ELR (cell line): ENCODE data around the gene GAPDHS.

Source experiments
- DNase-seq: peaks from one replicate; pipeline ENCODE4 v3.0.0-alpha.2; 2015; ENCODE audit warnings: low read depth

Gene GAPDHS

DNA sequence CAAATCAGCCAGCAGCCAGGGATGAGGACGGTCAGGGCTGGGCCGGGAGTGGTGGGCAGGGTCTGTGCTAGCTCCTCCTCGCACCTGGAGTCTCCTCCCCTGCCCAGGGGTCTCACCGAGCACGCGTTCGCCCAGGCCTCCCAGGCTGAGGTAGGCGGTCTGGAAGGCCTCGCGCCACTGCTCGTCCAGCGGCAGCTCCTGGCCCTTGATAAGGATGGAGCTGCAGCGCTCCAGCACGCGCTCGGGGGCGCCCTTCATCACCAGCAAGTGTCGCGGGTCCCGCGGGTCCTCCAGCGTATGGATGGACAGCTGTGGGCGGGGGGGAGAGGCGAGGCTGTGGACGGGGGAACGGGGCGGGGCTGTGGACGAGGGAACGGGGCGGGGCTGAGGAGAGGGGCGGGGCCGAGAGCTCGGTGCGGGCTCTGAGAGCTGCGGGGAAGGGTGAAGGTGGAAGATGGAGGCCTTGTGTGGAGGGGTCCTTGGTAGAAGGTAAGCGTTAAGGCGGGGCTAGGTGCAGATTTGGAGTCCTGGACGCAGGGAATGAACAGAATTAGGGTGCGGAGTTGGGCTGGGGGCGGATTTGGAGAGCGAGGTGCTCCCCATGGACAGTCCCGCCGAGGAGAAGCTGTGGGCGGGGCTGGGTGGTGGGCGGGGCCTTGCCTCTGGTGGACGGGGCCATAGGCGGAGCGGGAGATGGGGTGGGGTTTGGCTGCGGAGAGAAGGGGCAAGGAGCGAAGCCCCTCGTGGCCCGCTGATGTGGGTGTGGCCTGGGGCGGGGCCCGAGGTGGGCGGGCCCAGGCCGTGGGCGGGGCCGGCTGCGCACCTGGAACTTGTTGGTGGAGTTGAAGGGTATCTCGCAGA lies 24.5 kb downstream of the GAPDHS start:
- peak; percentile 20 for DNase-seq

DNA sequence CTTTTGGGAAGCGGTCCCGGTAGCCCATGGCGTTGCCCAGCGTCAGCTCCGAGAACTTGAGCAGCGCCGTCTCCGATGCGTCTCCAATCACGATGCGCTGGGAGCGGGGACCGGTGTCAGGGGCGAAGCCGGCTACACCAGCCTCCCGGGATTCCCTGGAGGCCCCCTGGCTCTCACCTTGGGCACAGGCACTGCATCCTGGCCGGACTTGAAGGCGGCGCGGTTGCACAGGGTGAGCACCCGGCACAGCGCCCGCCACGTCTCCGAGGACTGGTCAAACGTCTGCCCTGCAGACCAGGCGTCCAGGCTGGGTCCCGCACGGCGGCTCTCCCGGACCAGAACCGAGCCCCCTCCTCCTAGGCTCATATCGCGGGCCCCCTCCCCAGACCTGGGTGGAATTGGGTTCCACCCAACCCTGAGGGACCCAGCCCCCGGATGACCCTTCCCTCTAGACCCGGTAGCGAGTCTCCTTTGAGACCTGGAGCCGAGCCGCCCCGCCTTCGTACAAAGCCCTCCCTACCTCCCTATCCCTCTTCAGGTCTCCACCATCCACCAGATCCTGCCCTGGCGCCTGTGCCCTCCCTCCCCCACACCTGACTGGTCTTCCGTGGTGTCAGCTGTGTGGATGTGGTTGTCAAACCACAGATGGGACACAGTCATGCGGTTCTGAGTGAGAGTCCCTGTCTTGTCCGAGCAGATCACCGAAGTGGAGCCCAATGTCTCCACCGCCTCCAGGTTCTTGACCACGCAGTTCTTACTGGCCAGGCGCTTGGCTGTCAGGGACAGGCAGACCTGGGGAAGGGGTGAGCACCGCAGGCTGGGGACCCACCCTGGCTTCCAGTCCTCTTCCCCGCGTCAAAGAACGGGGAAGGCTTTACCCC lies 25.4 kb downstream of the GAPDHS start:
- no peak for DNase-seq

DNA sequence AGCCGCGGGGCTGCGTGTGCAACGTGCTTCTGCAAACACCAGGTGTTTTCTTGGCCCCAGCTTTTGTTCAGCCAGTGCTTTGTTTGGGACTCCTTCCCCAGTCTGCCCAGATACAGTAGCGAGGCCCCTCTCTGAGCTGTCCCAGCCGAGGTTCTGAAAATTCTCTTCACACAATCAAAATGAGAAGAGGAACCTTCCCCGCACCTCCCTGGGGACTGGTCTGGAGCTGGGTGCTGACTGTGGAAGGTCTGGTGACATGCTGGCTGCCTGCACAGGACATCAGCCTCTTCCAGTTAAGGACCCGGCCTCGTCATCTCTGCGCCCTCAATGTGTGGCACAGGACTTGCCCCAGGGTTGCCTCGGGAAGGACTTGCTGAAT lies 26.0 kb downstream of the GAPDHS start:
- DNase-seq: no peak

DNA sequence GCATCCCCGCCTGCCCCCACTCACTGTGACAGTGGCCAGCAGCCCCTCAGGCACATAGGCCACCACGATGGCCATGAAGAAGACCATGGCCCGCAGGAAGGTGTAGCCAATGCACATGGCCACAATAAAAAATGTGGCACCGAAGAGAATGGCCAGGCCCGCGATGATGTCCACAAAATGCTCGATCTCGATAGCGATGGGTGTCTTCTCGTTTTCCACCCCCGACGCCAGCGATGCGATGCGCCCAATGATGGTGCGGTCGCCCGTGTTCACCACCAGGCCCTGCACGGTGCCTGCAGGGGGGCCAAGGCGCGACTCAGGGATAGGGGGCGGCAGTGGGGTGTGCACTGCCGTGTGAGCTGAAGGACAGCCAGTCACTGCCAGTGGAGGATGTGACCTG lies 26.5 kb downstream of the GAPDHS start:
- no peak for DNase-seq

DNA sequence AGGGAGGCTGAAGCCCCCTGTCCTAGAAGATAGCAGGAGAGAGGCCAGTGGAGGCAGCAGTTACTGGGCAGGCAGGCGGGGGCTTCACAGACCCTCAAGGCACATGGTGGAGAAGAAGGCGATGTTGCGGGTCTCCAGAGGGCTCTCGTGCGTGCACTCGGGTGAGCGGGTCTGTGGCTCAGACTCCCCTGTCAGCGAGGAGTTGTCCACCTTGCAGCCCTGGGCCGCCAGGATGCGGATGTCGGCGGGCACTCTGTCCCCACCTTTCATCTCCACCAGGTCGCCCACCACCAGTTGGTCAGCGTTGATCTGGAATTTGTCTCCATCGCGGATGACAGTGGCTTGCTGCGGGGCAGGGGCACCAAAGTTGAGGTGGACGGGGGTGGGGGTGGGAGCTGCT lies 27.0 kb downstream of the GAPDHS start:
- DNase-seq: no peak

DNA sequence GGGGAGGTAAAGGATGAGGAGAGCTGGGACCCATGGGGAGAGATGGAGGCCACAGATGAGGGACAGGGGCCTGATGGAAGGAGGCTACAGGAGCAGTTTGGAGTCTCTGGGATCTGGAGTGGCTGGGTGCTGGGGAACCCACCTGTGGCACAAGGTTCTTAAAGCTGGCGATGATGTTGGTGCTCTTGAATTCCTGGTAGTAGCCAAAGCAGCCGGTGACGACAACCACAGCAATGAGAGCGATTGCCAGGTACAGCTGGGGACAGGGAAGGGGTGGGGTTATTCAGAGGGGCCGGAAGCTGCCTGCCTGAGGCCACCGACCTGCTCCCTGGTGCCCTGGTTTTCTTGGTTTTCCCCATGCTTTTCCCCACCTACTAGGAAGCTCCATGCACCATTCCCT lies 27.4 kb downstream of the GAPDHS start:
- no peak for DNase-seq

DNA sequence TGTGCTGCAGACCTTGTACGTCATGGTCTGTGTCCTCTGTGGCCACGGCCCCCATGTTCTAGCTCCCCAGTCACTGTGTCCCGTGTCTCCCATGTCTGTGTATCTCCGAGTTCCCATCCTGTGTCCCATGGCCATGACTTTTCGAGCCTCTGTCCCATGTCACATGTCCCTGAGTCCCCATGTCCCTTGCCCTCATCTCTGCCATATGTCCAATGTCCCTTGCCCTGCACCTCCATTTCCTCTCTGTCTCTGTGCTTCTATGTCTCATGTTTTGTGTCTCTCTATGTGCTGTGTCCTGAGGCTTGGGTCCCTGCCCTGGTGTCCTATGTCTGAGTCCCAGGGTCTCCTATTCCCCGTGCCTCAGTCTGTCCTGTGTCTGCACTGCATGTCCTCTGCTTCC lies 28.2 kb downstream of the GAPDHS start:
- DNase-seq: no peak

DNA sequence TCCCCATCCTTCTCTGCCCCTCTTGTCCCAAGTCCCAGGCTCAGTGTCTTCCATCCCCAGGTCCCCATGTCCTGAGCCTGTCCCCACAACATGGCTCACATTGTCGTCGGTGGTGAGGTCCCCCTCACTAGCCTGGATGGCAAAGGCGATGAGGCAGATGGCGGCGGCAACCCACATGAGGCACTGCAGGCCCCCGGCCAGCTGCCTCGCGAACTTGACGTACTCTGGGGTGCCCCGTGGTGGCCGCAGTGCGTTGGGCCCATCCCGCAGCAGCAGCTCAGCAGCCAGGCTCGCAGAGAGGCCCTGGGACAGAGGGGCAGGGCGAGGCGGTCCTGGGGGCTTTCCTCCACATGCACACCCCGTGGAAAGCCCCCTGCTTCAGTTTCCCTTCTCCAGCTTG lies 29.1 kb downstream of the GAPDHS start:
- no peak for DNase-seq

DNA sequence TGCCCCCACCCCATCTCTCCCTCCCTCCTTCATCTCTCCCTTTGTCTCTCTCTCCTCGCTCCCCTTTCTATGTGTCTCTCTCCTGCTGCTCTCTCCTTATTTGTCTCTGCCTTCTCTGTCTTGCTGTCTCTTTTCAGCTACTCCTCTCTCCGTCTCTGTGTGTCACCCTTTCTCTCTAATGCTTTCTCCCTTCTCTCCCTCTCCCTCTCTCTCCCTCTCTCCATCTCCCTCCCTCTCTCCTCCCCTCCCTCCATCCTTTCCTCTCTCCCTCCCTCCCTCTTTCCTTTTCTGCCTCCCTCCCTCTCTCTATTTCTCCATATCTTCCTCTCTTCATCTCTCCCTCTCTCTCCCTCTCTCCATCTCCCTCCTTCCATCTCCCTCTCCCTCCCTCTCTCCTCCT lies 29.5 kb downstream of the GAPDHS start:
- DNase-seq: no peak

DNA sequence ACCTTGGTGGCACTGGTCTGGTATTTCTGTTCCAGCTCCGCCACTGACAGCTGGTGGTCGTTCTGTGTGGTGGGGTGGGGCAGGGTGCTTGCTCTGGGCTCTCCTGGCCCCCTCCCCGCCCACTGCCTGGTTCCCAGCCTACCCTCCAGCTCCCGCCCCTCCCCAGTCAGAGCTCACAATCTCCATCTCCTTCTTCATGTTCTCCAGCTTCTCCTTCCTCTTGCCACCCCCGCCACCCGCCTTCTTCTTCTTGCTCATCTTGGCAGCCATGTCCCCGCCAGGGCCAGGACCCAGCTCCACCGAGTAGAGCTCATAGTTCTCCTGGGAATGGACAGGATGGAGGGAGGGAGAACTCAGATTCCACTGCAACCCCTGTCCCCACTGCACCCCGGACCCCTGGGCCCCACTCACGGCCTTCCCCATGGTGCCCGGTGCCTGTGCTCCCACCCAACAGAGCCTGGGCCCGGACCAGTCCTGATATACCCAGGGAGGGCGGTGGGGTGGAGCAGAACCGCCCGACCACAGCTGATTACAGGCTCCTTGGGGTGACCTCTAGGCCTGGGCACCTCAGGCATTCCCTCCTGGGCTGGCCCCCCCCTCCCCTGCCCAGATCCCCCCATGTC lies 30.1 kb downstream of the GAPDHS start, which contains the start of gene ATP4A:
TSS of gene ATP4A (minus strand) at position 452 of the 623 bp plus-strand sequence. CDS start at position 423, 29 bp downstream.
- no peak for DNase-seq

DNA sequence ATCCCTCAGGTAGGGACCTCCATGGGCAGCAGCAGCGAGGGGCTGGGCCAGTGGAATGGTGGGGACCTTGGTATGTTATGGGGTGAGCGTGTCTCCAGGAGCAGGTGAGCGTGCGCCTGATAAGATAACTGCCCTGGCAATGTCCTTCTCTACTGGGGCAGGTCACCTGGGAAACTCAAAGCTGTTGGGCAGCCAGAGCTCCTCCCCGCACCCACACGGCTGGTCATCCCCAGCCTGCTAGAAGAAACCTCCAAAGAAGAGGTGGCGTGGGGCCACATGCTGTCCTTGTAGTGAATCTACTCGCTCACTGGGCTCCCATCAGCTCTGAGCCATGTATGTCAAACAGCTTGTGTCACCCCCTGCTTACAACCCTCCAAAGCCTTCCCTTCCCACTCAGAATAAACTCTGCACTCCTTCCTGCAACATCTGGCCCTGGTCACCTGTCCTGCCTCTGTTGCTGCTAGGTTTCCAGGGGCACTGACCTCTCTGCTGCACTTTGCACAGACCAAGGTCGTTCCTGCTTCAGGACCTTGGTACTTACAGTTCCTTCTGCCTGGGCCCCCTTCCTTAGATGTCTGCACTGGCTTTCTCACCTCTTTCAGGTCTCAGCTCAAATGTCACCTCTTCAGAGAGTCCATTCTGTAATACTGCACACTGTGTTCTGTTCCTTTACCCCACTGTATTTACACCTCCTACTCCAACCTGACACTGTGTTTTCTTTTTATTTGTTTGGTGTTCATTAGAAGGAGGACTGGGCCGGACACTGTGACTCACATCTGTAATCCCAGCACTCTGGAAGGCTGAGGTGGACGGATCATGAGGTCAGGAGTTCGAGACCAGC lies 32.0 kb downstream of the GAPDHS start:
- DNase-seq: no peak

DNA sequence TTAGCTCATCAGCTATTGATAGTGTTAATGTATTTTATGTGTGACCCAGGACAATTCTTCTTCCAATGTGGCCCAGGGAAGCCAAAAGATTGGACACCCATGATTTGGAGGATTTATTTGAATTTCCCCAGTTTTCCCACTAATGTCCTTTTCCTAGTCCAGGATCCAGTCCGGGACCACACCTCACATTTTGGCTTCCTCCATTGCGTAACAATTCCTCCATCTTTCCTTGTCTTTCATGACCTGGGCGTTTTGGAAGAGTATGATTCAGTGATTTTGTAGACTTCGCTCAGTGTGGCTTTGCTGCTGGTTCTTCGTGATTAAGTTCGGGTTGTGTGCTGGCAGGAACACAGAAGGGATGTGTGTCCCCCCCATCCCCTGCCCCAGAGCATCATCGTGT lies 33.5 kb downstream of the GAPDHS start:
- no peak for DNase-seq

DNA sequence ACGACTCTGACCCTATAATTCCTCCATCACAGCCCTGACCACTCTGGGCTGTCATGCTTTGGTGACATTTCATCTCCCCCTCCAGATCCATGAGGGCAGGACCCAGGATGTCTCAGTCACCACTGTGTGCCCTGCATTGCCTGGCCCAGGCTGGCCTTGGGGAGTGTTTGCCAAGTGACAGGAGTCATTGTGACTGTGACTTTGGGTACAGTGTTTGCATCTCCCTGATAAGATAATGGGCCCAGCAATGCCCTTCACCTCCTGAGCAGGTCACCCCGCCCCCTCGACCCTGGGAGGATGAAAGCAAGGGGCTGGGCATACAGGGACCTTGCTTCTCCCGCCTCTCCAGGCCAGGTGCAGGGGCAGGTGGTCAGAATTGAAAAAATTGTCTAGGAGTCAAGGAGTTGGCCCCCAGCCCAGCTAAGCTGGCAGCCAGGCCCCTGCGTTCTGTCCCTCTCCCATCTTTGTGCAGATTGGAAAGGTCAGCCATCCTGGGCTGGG lies 36.1 kb downstream of the GAPDHS start:
- no peak for DNase-seq

DNA sequence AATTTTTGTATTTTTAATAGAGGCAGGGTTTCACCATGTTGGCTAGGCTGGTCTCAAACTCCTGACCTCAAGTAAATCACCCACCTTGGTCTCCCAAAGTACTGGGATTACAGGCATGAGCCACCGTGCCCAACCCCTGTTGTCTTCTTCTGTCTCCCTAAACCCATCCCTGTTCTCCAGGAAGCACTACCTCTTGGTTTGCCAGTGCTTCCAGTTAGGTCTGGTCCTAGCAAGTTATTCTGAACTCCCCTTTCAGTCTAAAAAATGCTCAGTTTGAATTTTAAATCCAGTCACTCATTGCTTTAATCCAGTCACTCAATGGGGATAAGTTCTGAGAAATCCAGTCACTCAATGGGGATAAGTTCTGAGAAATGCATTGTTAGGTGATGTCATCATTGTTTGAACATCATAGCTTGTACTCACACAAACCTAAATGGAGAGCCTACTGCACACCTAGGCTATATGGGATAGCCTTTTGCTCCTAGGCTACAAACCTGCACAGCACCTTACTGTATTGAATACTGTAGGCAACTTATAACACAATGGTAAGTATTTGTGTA lies 38.2 kb downstream of the GAPDHS start:
- no peak for DNase-seq

DNA sequence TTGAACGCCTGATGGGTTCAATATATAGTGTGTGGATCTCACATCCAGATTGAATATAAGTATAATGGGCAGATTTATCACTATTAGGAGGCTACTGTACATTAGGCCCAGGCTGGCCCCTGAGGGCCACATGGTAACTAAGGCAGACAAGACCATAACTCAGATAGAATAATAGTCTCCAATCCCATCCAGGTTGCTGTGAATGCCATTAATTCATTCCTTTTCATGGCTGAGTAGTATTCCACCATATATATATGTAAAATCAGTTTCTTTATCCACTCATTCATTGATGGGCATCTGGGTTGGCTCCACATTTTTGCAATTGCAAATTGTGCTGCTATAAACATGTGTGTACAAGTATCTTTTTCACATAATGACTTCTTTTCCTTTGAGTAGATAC lies 44.7 kb downstream of the GAPDHS start:
- no peak for DNase-seq

DNA sequence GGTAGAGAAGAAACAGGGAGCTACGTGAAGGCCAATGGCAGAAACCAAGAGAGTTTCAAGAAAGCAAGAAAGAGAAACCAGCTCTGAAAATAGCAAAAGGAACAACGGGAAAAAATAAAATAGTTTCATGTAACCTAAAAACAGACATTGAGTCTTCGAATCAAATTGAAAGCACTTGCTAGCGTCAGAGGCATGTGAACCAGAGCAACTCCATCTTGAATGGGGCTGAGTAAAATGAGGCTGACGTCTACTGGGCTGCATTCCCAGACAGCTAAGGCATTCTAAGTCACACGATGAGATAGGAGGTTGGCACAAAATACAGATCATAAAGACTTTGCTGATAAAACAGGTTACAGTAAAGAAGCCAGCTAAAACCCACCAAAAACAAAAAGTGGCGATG lies 45.5 kb downstream of the GAPDHS start:
- no peak for DNase-seq

DNA sequence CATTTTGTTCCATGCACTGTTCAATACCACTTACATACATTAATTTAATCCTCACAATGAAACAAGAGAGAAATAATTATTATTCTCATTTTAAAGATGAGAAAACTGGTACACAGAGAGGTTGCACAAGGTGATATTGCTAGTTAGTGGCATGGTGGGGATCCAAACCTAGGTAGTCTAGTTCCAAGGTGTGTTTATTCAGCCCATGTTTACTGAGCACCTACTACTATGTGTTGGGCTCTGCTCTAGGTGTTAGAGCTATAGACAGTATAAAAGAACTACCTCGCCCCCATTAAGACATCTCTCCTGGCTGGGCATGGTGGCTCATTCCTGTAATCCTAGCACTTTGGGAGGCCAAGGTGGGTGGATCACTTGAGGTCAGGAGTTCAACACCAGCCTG lies 49.5 kb downstream of the GAPDHS start:
- no peak for DNase-seq

DNA sequence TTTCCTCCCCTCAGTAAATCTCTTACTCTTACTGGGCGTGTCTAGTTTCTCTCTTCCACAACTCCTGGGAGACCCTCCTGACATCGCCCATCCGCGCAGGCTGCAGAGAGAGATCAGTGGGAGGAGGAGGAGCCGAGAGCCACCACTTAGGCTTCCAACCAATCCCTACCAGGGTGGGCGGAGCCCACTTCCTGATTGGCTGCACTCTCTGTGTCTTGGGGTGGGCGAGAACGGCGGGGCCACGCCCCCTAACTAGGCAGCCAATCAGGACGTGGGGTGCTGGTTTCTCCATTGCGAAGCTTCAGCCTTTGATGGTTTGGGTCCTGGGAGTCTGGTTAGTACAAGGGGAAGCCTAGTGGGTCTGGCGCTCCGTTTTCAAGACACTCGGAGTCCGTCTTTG lies 52.6 kb downstream of the GAPDHS start, which contains the start of gene PMIS2:
TSS of gene PMIS2 (plus strand) at position 326 of the 400 bp plus-strand sequence. CDS start 87 bp downstream, outside the sequence.
- DNase-seq: peak; percentile 5

DNA sequence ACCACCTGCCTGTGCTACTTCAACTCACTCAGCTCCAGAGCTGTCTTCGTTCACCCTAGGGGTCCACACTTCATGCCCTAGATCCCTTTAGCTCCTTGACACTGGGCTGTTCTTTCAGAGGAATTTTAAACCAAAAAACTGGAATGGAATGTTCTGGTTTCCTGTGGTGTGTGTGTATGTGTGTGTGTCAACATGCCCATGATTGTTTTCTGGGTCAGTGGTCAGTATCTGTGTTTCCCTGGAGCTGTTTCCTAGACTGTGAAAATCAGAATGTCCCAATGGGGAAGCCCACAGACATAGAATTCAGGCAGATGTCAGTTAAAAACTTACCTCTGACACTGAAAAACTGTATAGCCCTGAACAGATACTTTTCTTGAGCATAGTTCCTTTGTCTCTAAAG lies 54.1 kb downstream of the GAPDHS start:
- no peak for DNase-seq

DNA sequence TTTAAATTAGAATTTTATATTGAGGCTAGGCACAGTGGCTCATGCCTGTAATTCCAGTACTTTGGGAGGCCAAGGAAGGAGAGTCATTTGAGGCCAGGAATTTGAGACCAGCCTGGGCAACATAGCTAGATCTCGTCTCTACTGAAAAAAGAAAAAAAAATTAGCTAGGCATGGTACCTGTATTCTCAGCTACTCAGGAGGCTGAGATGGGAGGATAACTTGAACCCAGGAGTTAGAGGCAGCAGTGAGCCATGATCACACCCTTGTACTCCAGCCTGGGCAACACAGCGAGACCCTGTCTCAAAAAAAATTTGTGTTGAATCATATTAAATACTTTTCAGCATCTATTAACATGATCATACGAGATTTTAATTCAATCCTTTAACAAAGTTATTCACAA lies 57.6 kb downstream of the GAPDHS start:
- DNase-seq: no peak

DNA sequence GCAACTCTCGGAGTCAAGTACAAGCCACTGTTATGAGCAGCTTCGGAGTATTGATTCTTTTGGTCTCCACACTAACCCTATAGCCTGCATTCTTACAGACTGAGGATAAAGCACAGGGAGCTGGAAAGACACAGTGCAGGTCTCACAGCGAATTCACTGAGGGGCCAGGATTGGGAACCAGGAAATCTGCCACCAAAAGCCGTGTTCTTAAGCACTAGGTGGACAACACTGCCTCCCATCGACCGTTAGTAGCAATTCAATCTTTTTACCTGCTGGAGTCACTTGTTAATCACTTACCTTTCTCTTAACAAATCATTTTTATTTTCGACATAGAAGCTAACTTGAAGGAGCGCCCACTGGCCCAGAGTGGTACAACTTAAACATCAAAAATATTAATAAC lies 59.0 kb downstream of the GAPDHS start:
- DNase-seq: peak; percentile 41
